HG03175 (cell line): Measurements from ENCODE around the gene NTF3.

Source experiments
- ATAC-seq: cut with Tn5 transposase; IDR thresholded peaks from one replicate; pipeline ENCODE4 v1.9.1; 2021; ENCODE audit warnings: mild to moderate bottlenecking, moderate library complexity; ENCODE audit not compliant: unreplicated experiment

Gene NTF3

GRCh38 chr12:5456030-5456429 is 24.1 kb downstream of the NTF3 start:
- ATAC-seq, result no peak

GRCh38 chr12:5456906-5457305 is 25.0 kb downstream of the NTF3 start:
- ATAC-seq, result no peak

- no peak for ATAC-seq
These were observed 26.5 kb downstream of the NTF3 start for GRCh38 chr12:5458229-5459050.

- no peak for ATAC-seq
These were observed 27.3 kb downstream of the NTF3 start for GRCh38 chr12:5459051-5459782.

GRCh38 chr12:5460817-5461216 is 28.9 kb downstream of the NTF3 start:
- ATAC-seq, result no peak

- ATAC-seq, result no peak
These were observed 30.1 kb downstream of the NTF3 start for GRCh38 chr12:5461966-5462365.

GRCh38 chr12:5464096-5464495 is 32.2 kb downstream of the NTF3 start:
- ATAC-seq, result no peak

- no peak for ATAC-seq
These were observed 33.5 kb downstream of the NTF3 start for GRCh38 chr12:5465384-5465783.

GRCh38 chr12:5466521-5466960 is 34.6 kb downstream of the NTF3 start:
- ATAC-seq, result no peak

- ATAC-seq, result no peak
These were observed 36.0 kb downstream of the NTF3 start for GRCh38 chr12:5467931-5468330.

GRCh38 chr12:5470221-5470620 is 38.3 kb downstream of the NTF3 start:
- no peak for ATAC-seq

GRCh38 chr12:5470703-5471102 is 38.8 kb downstream of the NTF3 start:
- ATAC-seq, result no peak

GRCh38 chr12:5473076-5473782 is 41.3 kb downstream of the NTF3 start:
- no peak for ATAC-seq

GRCh38 chr12:5473783-5474116 is 41.8 kb downstream of the NTF3 start:
- no peak for ATAC-seq

GRCh38 chr12:5476356-5476755 is 44.4 kb downstream of the NTF3 start:
- no peak for ATAC-seq

- no peak for ATAC-seq
These were observed 46.3 kb downstream of the NTF3 start for GRCh38 chr12:5478081-5478706.

- no peak for ATAC-seq
These were observed 47.9 kb downstream of the NTF3 start for GRCh38 chr12:5479761-5480160.

- no peak for ATAC-seq
These were observed 48.5 kb downstream of the NTF3 start for GRCh38 chr12:5480218-5480937.

- no peak for ATAC-seq
These were observed 49.0 kb downstream of the NTF3 start for GRCh38 chr12:5480938-5481303.

- no peak for ATAC-seq
These were observed 49.7 kb downstream of the NTF3 start for GRCh38 chr12:5481645-5482044.

- ATAC-seq, result no peak
These were observed 52.5 kb downstream of the NTF3 start for GRCh38 chr12:5484426-5484825.
